ENCODE measurements around the gene TXNIP.

Gene TXNIP

GRCh38 chr1:145983960-145984830, 12.2 kb downstream of the TXNIP start:
- DNase-seq, result no peak

GRCh38 chr1:145983206-145983675, 13.1 kb downstream of the TXNIP start:
- DNase-seq, result no peak

GRCh38 chr1:145982010-145982723, 14.2 kb downstream of the TXNIP start:
- DNase-seq, result no peak

GRCh38 chr1:145980457-145980994, 15.9 kb downstream of the TXNIP start:
- no peak for DNase-seq

GRCh38 chr1:145979746-145980456, 16.5 kb downstream of the TXNIP start:
- no peak for DNase-seq

- DNase-seq, result no peak
These were observed 17.3 kb downstream of the TXNIP start for GRCh38 chr1:145978854-145979745.

GRCh38 chr1:145978471-145978853, 17.9 kb downstream of the TXNIP start:
- no peak for DNase-seq

DNA sequence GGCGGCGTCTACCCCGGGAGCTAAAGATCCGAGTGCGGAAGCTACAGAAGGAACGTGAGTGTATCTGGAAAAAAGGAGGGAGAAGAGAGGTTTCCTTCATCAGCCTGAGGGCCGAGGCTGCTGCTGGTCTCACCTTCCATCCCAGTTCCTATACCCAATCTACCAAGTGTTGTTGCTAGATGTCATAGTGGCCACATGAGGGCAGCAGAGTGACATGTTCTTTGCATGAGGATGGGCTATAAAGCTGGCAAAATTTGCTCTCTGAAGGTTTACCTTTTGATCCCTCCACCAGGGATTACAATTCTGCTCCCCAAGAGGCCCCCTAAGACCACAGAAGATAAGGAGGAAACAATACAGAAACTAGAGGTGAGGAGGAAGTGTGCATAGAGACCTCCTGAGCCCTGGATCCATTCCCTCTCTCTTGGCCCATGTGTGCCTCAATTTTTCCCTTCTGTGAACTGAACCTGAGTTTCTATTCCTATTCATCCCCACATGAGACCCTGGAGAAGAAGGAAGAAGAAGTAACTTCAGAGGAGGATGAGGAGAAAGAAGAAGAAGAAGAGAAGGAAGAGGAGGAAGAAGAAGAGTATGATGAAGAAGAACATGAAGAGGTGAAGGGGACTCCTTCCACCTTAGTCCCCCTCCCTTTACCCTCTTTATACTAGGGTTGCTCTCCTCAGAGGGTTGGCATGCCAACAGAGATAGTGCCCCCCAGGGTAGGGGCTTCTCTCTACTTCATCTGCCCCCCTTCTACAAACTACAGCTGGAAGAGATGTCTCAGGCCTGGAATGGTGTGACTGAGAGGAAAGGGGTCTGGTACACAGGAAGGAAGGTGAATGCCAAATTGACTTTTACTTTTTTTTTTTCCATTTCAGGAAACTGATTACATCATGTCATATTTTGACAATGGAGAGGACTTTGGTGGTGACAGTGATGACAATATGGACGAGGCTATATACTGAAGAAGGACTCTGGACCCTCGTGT, 18.6 kb downstream of the TXNIP start:
- DNase-seq, result peak; percentile 85

GRCh38 chr1:145977016-145977415, 19.4 kb downstream of the TXNIP start:
- no peak for DNase-seq

- no peak for DNase-seq
These were observed 21.2 kb downstream of the TXNIP start for GRCh38 chr1:145975216-145975615.

DNA sequence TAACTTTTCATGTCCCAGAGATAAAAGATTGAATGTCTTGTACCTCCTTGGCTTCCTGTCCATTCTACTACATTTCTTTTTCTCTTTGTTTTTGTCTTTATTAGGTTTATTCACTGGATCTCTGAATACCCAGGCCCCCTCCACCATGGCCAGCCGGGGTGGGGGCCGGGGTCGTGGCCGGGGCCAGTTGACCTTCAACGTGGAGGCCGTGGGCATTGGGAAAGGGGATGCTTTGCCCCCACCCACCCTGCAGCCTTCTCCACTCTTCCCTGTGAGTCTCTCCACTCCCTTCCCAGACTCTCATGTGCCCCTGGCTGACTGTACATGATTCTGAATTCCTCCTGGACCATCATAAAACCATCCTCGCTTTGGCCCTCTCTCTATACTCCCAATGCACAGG, 21.7 kb downstream of the TXNIP start:
- no peak for DNase-seq

DNA sequence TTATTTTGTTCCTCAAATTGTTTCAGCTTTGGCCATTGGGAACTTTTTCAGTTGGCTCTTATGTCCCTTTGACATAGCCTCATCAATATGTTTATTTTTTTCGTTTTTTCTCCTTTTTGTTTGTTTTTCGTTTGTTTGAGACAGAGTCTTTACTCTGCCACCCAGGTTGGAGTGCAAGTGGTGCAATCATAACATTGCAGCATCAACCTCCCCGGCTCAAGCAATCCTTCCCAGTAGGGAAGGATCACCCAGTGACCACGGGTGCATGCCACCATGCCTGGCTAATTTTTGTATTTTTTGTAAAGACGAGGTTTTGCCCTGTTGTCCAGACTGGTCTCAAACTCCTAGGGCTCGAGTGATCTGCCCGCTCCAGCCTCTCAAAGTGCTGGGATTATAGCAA, 23.8 kb downstream of the TXNIP start:
- DNase-seq, result no peak

DNA sequence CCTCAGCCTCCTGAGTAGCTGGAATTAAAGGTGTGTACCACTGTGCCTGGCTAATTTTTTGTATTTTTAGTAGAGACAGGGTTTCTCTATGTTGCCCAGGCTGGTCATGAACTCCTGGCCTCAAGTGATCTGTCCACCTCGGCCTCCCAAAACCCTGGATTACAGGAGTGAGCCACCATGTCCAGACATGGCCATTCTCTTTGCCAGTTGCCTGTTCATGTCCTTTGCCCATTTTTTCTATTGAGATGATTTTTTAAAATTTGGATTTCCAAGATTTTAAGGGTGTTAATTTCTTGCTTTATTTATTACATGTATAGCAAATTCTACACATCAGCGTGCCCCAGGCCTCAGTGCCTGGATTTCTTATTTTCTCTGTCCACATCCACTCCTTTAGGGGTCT, 29.1 kb downstream of the TXNIP start:
- DNase-seq, result no peak

DNA sequence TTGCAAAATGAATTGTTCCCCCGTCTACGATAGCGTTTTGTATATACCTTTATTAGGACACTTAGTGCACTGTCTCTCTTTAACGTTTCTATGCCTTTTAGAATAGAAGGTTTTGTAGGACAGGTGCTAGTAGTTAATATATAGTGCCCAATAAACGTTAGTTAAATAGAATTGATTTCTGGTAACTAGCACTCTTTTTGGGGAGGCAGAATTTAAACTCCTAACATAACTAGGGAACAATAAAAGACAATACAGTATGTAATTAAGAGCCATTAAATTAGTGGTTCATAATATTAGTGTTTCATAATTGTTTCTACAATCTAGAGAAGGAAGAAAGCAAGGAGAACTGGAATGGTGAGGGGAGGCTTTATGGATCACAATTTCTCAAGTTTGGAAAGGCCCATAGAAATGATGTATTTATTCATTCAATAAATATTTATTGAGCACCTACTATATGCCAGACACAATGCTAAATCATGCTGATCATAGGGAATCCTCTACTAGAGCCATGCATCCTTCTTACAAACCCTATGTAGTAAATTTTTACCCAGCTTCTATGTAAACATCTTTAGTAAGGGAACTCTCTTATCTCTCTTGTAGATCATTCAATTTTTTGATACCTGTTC, 31.1 kb downstream of the TXNIP start:
- no peak for DNase-seq

DNA sequence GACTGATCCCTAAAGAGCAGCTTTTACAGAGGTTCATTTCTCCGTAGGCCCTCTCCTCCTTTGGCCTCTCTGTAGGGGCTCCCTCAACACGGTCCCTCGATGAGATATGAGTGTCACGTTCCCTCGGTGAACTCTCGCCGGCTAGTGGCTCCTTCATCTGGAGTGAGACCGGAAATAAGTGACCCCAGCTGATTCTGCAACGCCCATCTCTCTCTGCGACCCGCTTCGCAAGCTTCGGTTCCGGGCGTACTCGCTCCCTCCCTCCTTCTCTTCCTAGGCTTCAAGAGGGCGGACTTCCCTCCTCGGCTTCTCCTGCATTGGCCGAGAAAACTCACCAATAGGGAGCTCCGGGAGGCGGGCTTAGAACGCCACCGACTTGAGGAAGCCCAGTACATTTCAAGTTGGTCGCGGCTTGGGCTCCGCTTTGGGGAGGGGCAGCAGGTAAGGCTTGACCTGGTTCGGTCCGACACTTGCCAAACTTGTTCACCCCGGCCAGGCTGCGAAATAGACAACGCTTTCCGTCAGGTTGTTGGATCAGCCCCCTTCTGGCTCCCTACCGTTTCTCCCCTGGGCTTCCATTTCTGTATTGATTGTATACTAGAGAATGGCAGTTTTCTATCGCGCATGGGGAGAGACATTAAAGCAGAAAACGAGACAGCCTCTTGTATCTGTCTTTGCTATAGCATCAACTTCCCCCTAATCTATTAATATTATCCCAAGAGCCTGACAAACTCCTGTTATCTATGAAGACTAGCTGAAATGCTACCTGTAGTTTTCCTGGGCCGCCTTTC, 31.9 kb downstream of the TXNIP start, which contains the start of the genes ANKRD34A and POLR3GL:
ANKRD34A (minus strand) TSS at position 248 of the 791 bp plus-strand sequence. CDS start 2,816 bp downstream, outside the sequence.
POLR3GL (plus strand) TSS at position 363 of the 791 bp plus-strand sequence. CDS start 10,176 bp downstream, outside the sequence.
- DNase-seq, result peak; percentile 95

- no peak for DNase-seq
These were observed 32.9 kb downstream of the TXNIP start for GRCh38 chr1:145963265-145964019.

- DNase-seq, result no peak
These were observed 33.9 kb downstream of the TXNIP start for GRCh38 chr1:145962157-145963102.

Data from NCI-H1092 treated with DMSO at 0.1 percent for 48 hours (cell line).